ENCODE measurements around the gene PDZD4. TPM values are rescaled to one million over a fixed set of nuclear protein-coding genes. Genes with fewer than 3 reads are reported as not detected.

Gene PDZD4
- total RNA-seq, 8 experiments from 2014 or later: 0.09 to 103 (median 57.4) TPM

- Histone ChIP-seq H3K4me1 (replicated peaks in 1 of 2) (peaks cover 8 to 22% of the 10 kb centered on the region in 2 donors), H3K4me3 (no peak within 1 kb of the TSS), H3K27ac (peak within 1 kb of the TSS in 1 of 2 donors; percentile 88)
- WGBS, 10 experiments: no CpG with 5 or more reads among the region's 52 CpGs
- in situ Hi-C loops (cut with MboI; ENCODE audit: low pct_unique_long_range_greater_than_20kb in 2 of 9, low sequenced_read_pairs in 9 of 9, unreplicated experiment in 9 of 9): no loop called here
- peak; percentile 47 to 87 (median 53) for ATAC-seq (replicated peaks in 6 of 8)
Measured at GRCh38 chrX:153780678-153781427, 49.5 kb downstream of the PDZD4 start, which contains the start of gene SRPK3. TSS of gene SRPK3 (plus strand) at chrX:153781041. CDS start at chrX:153781087, 46 bp downstream.

GRCh38 chrX:153779891-153780677 lies 50.3 kb downstream of the PDZD4 start:
- in situ Hi-C loops (cut with MboI; ENCODE audit: low pct_unique_long_range_greater_than_20kb in 2 of 9, low sequenced_read_pairs in 9 of 9, unreplicated experiment in 9 of 9): no loop called here
- Histone ChIP-seq H3K4me1 (replicated peaks in 1 of 2) (peaks cover 11 to 22% of the 10 kb centered on the region in 2 donors), H3K4me3 (no peak overlapping the region), H3K27ac (peak overlapping the region in 1 of 2 donors; percentile 88)
- WGBS, 10 experiments: 20 to 87% methylated on average over 1 to 6 of the region's 18 CpGs; no CpG with 5 or more reads in 8 of the 10 experiments
- ATAC-seq (replicated peaks in 6 of 8): peak in 1 of 8 experiments; percentile 6

- Histone ChIP-seq H3K4me3 (no peak overlapping the region), H3K27ac (no peak overlapping the region), H3K4me1 (replicated peaks in 1 of 2) (peaks cover 11 to 22% of the 10 kb centered on the region in 2 donors)
- no CpG with 5 or more reads among the region's 16 CpGs for WGBS, 10 experiments
- in situ Hi-C loops (cut with MboI; ENCODE audit: low pct_unique_long_range_greater_than_20kb in 2 of 9, low sequenced_read_pairs in 9 of 9, unreplicated experiment in 9 of 9): no loop called here
- no peak for ATAC-seq (replicated peaks in 6 of 8)
Measured at GRCh38 chrX:153778684-153779101, 51.7 kb downstream of the PDZD4 start.

- H3K4me3 ChIP-seq: no peak overlapping the region
- no peak for ATAC-seq (replicated peaks in 6 of 8)
- in situ Hi-C loops (cut with MboI; ENCODE audit: low pct_unique_long_range_greater_than_20kb in 2 of 9, low sequenced_read_pairs in 9 of 9, unreplicated experiment in 9 of 9): no loop called here
- no peak overlapping the region for H3K27ac ChIP-seq
- 80% methylated on average over 1 of the region's 17 CpGs; no CpG with 5 or more reads in 8 of the 10 experiments for WGBS, 10 experiments
- peaks cover 11 to 22% of the 10 kb centered on the region in 2 donors for H3K4me1 ChIP-seq (replicated peaks in 1 of 2)
Measured at GRCh38 chrX:153778181-153778580, 52.2 kb downstream of the PDZD4 start.

GRCh38 chrX:153777261-153778090 lies 52.9 kb downstream of the PDZD4 start:
- ATAC-seq (replicated peaks in 6 of 8): no peak
- Histone ChIP-seq H3K4me3 (no peak overlapping the region), H3K27ac (no peak overlapping the region), H3K4me1 (replicated peaks in 1 of 2) (peaks cover 11 to 22% of the 10 kb centered on the region in 2 donors)
- in situ Hi-C loops (cut with MboI; ENCODE audit: low pct_unique_long_range_greater_than_20kb in 2 of 9, low sequenced_read_pairs in 9 of 9, unreplicated experiment in 9 of 9): no loop called here
- WGBS, 10 experiments: 77 to 80% methylated on average over 1 to 6 of the region's 34 CpGs; no CpG with 5 or more reads in 8 of the 10 experiments

- in situ Hi-C loops (cut with MboI; ENCODE audit: low pct_unique_long_range_greater_than_20kb in 2 of 9, low sequenced_read_pairs in 9 of 9, unreplicated experiment in 9 of 9): no loop called here
- no peak overlapping the region for H3K27ac ChIP-seq
- H3K4me1 ChIP-seq (replicated peaks in 1 of 2): peaks cover 11 to 20% of the 10 kb centered on the region in 2 donors
- WGBS, 10 experiments: no CpG with 5 or more reads among the region's 22 CpGs
- ATAC-seq (replicated peaks in 6 of 8): no peak
- no peak overlapping the region for H3K4me3 ChIP-seq
Measured at GRCh38 chrX:153776611-153777045, 53.7 kb downstream of the PDZD4 start.

GRCh38 chrX:153776120-153776599 lies 54.2 kb downstream of the PDZD4 start:
- Histone ChIP-seq H3K4me1 (replicated peaks in 1 of 2) (peaks cover 11 to 15% of the 10 kb centered on the region in 2 donors), H3K27ac (no peak overlapping the region), H3K4me3 (no peak overlapping the region)
- WGBS, 10 experiments: no CpG with 5 or more reads among the region's 20 CpGs
- ATAC-seq (replicated peaks in 6 of 8): no peak
- in situ Hi-C loops (cut with MboI; ENCODE audit: low pct_unique_long_range_greater_than_20kb in 2 of 9, low sequenced_read_pairs in 9 of 9, unreplicated experiment in 9 of 9): no loop called here

- in situ Hi-C loops (cut with MboI; ENCODE audit: low pct_unique_long_range_greater_than_20kb in 2 of 9, low sequenced_read_pairs in 9 of 9, unreplicated experiment in 9 of 9): no loop called here
- Histone ChIP-seq H3K4me3 (no peak overlapping the region), H3K27ac (no peak overlapping the region), H3K4me1 (replicated peaks in 1 of 2) (peaks cover 9 to 11% of the 10 kb centered on the region in 2 donors)
- ATAC-seq (replicated peaks in 6 of 8): peak in 1 of 8 experiments; percentile 9
- 69% methylated on average over 2 of the region's 42 CpGs; no CpG with 5 or more reads in 9 of the 10 experiments for WGBS, 10 experiments
Measured at GRCh38 chrX:153775293-153776119, 54.8 kb downstream of the PDZD4 start.

- Histone ChIP-seq H3K27ac (no peak overlapping the region), H3K4me1 (replicated peaks in 1 of 2) (peaks cover under 1 to 6% of the 10 kb centered on the region in 2 donors), H3K4me3 (no peak overlapping the region)
- peak in 2 of 8 experiments; percentile 8 to 24 for ATAC-seq (replicated peaks in 6 of 8)
- no CpG with 5 or more reads among the region's 37 CpGs for WGBS, 10 experiments
- in situ Hi-C loops (cut with MboI; ENCODE audit: low pct_unique_long_range_greater_than_20kb in 2 of 9, low sequenced_read_pairs in 9 of 9, unreplicated experiment in 9 of 9): no loop called here
Measured at GRCh38 chrX:153774576-153775292, 55.6 kb downstream of the PDZD4 start.

GRCh38 chrX:153773741-153774575 lies 56.4 kb downstream of the PDZD4 start:
- Histone ChIP-seq H3K27ac (no peak overlapping the region), H3K4me3 (no peak overlapping the region), H3K4me1 (replicated peaks in 1 of 2) (peaks cover 0 to 2% of the 10 kb centered on the region in 2 donors)
- no peak for ATAC-seq (replicated peaks in 6 of 8)
- WGBS, 10 experiments: no CpG with 5 or more reads among the region's 48 CpGs
- in situ Hi-C loops (cut with MboI; ENCODE audit: low pct_unique_long_range_greater_than_20kb in 2 of 9, low sequenced_read_pairs in 9 of 9, unreplicated experiment in 9 of 9): no loop called here

- Histone ChIP-seq H3K4me1 (replicated peaks in 1 of 2) (peaks cover 0 to 2% of the 10 kb centered on the region in 2 donors), H3K4me3 (no peak overlapping the region), H3K27ac (no peak overlapping the region)
- WGBS, 10 experiments: 27% methylated on average over 2 of the region's 23 CpGs; no CpG with 5 or more reads in 9 of the 10 experiments
- in situ Hi-C loops (cut with MboI; ENCODE audit: low pct_unique_long_range_greater_than_20kb in 2 of 9, low sequenced_read_pairs in 9 of 9, unreplicated experiment in 9 of 9): no loop called here
- ATAC-seq (replicated peaks in 6 of 8): no peak
Measured at GRCh38 chrX:153773218-153773611, 57.1 kb downstream of the PDZD4 start.

All from motor neuron (in vitro differentiated cells).